ENCODE data around the gene DNAJB4. TPM values are rescaled to one million over a fixed set of nuclear protein-coding genes. Genes with fewer than 3 reads are reported as not detected.

DNAJB4 gene
- total RNA-seq, 1 experiment from 2014 or later, result 23.0 TPM

DNA sequence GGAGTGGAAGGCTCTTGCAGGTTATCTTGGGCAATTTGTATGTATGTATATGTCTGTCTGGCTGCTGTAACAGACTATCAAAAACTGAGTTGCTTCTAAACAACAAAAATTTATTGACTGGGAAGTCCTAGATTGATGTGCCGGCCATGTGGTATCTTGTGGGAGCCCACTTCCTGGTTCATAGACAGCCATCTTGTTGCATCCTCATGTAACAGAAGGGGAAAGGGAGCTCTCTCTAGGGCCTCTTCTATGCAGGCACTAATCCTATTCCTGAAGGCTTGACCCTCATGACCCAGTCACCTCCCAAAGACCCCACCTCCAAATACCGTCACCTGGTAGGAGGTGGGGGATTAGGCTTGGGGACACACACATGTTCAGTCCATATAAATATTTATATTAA, 50.2 kb downstream of the DNAJB4 start:
- DNase-seq, result no peak
- intact Hi-C loops (cut with micrococcal nuclease; ENCODE audit: unreplicated experiment), result no loop called here
- H3K36me3 Mint-ChIP-seq (ENCODE audit: insufficient read depth, unreplicated experiment), result no peaks in the 10 kb centered on the region

DNA sequence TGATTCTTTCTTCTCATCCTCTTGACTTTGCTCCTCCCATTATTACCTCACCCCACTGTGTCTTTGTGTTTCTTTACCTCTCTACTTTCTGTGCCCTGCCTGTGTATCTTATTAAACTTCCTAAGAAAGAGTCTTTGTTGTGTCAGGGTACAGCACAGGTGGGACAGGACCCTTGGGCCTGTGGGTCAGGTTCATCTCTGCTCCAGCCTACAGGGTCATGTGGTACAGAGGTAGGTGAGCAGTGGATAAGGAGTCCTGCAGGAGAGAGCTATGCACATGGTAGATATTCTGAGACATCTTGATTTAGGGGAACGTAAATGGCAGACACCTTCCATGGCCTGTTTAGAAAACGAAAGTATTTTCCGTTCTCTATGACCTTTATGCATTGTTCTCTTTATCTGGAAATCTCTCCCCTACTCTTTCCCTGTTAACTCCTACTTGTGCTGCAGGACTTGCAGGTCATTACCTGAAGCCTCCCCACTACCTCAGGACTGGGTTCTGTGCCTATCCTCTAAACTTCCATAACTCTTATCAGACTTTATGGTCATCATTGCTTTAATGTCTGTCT, 50.9 kb downstream of the DNAJB4 start:
- H3K9me3 Mint-ChIP-seq (ENCODE audit: low read depth, unreplicated experiment), result no peaks in the 10 kb centered on the region
- H3K27ac Mint-ChIP-seq (ENCODE audit: unreplicated experiment), result peak overlapping the region; percentile 12
- CTCF ChIA-PET, result no interaction called here
- TF ChIP-seq, protein P1, sequence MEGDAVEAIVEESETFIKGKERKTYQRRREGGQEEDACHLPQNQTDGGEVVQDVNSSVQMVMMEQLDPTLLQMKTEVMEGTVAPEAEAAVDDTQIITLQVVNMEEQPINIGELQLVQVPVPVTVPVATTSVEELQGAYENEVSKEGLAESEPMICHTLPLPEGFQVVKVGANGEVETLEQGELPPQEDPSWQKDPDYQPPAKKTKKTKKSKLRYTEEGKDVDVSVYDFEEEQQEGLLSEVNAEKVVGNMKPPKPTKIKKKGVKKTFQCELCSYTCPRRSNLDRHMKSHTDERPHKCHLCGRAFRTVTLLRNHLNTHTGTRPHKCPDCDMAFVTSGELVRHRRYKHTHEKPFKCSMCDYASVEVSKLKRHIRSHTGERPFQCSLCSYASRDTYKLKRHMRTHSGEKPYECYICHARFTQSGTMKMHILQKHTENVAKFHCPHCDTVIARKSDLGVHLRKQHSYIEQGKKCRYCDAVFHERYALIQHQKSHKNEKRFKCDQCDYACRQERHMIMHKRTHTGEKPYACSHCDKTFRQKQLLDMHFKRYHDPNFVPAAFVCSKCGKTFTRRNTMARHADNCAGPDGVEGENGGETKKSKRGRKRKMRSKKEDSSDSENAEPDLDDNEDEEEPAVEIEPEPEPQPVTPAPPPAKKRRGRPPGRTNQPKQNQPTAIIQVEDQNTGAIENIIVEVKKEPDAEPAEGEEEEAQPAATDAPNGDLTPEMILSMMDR (IDR thresholded peaks at IDR 0.05; ENCODE audit: unreplicated experiment), result no peak
- BruUV-seq (replicated peaks), result no TSS peak
- intact Hi-C loops (cut with micrococcal nuclease; ENCODE audit: unreplicated experiment), result no loop called here
- peaks cover 12% of the 10 kb centered on the region for H3K4me1 Mint-ChIP-seq (ENCODE audit: low read depth, unreplicated experiment)
- no peak for DNase-seq
- no peaks in the 10 kb centered on the region for H3K27me3 Mint-ChIP-seq (ENCODE audit: unreplicated experiment)
- no peaks in the 10 kb centered on the region for H3K36me3 Mint-ChIP-seq (ENCODE audit: insufficient read depth, unreplicated experiment)
- H3K4me3 Mint-ChIP-seq (ENCODE audit: low read depth, unreplicated experiment), result peak overlapping the region; percentile 4

More for the DNA sequence above, 50.2 kb downstream of the DNAJB4 start:
- H3K4me3 Mint-ChIP-seq (ENCODE audit: low read depth, unreplicated experiment), result no peak overlapping the region
- TF ChIP-seq, protein P1 (IDR thresholded peaks at IDR 0.05; ENCODE audit: unreplicated experiment), result no peak
- no peaks in the 10 kb centered on the region for H3K9me3 Mint-ChIP-seq (ENCODE audit: low read depth, unreplicated experiment)
- BruUV-seq (replicated peaks), result no TSS peak
- H3K27me3 Mint-ChIP-seq (ENCODE audit: unreplicated experiment), result no peaks in the 10 kb centered on the region
- H3K4me1 Mint-ChIP-seq (ENCODE audit: low read depth, unreplicated experiment), result peaks cover 12% of the 10 kb centered on the region
- H3K27ac Mint-ChIP-seq (ENCODE audit: unreplicated experiment), result peak overlapping the region; percentile 12
- CTCF ChIA-PET, result no interaction called here

DNA sequence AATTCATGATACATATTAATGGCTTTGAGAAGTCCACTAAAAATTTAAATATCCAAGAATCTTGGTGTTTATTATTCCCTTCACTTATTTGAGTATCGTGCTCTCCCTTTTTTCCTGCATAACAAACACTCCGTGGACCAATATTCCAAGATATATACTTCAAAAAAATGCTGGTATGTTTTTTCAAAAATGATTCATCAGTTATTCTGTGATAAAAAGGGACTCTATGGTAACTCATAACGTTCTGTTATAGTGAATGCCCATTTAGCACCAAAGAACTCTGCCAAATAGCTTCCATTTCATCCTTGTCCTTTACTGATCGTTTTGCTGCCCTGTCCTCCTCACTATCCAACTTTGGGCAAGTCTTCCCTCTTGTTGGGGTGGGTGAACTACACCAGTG, 53.9 kb downstream of the DNAJB4 start:
- Mint-ChIP-seq H3K9me3 (ENCODE audit: low read depth, unreplicated experiment) (no peaks in the 10 kb centered on the region), H3K27ac (ENCODE audit: unreplicated experiment) (no peak overlapping the region), H3K4me3 (ENCODE audit: low read depth, unreplicated experiment) (no peak overlapping the region), H3K27me3 (ENCODE audit: unreplicated experiment) (no peaks in the 10 kb centered on the region), H3K36me3 (ENCODE audit: insufficient read depth, unreplicated experiment) (no peaks in the 10 kb centered on the region), H3K4me1 (ENCODE audit: low read depth, unreplicated experiment) (peaks cover 12% of the 10 kb centered on the region)
- CTCF ChIA-PET, result interaction anchor here (0.6 kb wide), 1 partner anchor 10 kb away, joined by 4 read pairs; no protein-coding TSS in a partner anchor
- no TSS peak for BruUV-seq (replicated peaks)
- TF ChIP-seq, protein P1 (IDR thresholded peaks at IDR 0.05; ENCODE audit: unreplicated experiment), result no peak
- intact Hi-C loops (cut with micrococcal nuclease; ENCODE audit: unreplicated experiment), result no loop called here
- no peak for DNase-seq

DNA sequence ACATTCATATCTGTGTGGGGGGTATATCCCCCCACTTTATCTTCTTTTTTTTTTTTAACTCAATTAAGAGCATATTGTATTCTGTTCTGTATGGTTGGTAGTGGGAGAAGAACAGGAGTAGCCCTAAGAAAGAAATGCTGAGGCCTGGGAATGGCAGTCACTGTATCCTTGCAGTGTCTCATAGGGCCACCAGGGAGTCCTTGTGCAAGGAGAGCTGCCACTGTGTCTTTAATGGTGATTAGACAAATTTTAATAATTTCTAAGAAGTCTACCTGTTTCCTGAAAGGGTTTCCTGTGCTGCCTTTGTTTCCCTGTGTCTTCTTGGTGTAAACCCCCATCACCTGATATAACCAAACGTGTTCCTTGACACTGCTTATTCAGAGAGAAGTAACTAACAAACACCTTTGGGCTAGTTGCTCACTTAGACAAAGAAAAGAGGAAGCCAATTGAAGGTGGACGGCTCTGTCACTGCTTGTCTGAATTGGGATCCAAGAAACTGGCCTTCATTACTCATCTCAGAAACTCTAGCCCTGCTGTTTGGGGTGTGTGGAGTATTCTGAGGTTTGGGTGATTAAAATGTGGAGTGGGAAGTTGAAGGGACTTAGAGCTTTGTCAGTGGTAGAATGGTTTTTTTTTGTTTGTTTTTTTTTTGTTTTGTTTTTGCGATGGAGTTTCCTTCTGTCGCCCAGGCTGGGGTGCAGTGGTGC, 56.3 kb downstream of the DNAJB4 start:
- Mint-ChIP-seq H3K4me3 (ENCODE audit: low read depth, unreplicated experiment) (no peak overlapping the region), H3K27ac (ENCODE audit: unreplicated experiment) (no peak overlapping the region), H3K36me3 (ENCODE audit: insufficient read depth, unreplicated experiment) (no peaks in the 10 kb centered on the region), H3K27me3 (ENCODE audit: unreplicated experiment) (no peaks in the 10 kb centered on the region), H3K9me3 (ENCODE audit: low read depth, unreplicated experiment) (no peaks in the 10 kb centered on the region), H3K4me1 (ENCODE audit: low read depth, unreplicated experiment) (peaks cover 2% of the 10 kb centered on the region)
- CTCF ChIA-PET, result no interaction called here
- TF ChIP-seq, protein P1 (IDR thresholded peaks at IDR 0.05; ENCODE audit: unreplicated experiment), result no peak
- BruUV-seq (replicated peaks), result no TSS peak
- DNase-seq, result no peak
- intact Hi-C loops (cut with micrococcal nuclease; ENCODE audit: unreplicated experiment), result no loop called here
